LNCAP (cell line): Measurements from ENCODE around the gene SLC25A11.

Experiments
- TF ChIP-seq, protein P1 (sequence below): fragments of 450-650 bp; IDR thresholded peaks from 2 replicates; pipeline ENCODE4 v1.5.1; 2017; ENCODE audit warnings: mild to moderate bottlenecking

The SLC25A11 gene

DNA sequence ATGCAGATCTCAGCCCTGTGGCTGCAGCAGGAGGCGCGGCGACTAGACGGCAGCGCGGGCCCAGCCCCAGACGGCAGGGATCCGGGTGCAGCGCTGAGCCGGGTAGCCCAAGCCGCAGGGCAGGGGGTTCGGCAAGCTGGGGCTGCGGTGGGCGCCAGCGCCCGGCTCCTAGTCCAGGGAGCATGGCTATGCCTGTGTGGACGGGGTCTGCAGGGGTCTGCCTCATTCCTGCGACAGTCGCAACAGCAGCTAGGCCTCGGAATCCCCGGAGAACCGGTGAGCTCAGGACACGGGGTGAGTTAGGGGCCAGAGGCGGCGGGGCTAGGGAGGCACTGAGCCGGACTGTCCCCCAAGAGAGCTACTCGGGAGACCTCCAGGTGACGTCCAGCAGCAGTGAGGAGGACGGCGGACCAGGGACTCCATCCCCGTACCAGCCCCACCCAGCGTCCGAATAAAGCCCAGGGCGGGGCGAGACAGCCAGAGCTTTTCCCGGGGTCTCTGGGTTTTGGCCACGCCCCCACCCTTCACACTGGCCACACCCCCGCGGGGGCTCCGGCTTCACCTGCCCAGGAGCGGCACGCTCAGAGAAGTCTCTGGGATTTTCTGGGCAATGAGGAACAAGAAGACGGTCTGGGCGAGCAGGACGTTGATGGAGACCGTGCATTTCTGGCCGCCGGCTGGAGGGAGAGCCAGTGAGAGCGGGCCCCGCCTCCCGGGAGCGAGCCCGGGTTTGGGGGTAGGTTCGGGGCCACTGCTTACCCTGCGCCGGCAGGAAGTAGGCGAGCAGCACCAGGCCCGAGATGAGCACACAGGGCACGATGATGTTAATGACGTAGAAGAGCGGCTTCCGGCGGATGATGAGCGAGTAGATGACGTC is 39.4 kb downstream of the SLC25A11 start:
- TF ChIP-seq, protein P1, sequence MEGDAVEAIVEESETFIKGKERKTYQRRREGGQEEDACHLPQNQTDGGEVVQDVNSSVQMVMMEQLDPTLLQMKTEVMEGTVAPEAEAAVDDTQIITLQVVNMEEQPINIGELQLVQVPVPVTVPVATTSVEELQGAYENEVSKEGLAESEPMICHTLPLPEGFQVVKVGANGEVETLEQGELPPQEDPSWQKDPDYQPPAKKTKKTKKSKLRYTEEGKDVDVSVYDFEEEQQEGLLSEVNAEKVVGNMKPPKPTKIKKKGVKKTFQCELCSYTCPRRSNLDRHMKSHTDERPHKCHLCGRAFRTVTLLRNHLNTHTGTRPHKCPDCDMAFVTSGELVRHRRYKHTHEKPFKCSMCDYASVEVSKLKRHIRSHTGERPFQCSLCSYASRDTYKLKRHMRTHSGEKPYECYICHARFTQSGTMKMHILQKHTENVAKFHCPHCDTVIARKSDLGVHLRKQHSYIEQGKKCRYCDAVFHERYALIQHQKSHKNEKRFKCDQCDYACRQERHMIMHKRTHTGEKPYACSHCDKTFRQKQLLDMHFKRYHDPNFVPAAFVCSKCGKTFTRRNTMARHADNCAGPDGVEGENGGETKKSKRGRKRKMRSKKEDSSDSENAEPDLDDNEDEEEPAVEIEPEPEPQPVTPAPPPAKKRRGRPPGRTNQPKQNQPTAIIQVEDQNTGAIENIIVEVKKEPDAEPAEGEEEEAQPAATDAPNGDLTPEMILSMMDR = no peak

DNA sequence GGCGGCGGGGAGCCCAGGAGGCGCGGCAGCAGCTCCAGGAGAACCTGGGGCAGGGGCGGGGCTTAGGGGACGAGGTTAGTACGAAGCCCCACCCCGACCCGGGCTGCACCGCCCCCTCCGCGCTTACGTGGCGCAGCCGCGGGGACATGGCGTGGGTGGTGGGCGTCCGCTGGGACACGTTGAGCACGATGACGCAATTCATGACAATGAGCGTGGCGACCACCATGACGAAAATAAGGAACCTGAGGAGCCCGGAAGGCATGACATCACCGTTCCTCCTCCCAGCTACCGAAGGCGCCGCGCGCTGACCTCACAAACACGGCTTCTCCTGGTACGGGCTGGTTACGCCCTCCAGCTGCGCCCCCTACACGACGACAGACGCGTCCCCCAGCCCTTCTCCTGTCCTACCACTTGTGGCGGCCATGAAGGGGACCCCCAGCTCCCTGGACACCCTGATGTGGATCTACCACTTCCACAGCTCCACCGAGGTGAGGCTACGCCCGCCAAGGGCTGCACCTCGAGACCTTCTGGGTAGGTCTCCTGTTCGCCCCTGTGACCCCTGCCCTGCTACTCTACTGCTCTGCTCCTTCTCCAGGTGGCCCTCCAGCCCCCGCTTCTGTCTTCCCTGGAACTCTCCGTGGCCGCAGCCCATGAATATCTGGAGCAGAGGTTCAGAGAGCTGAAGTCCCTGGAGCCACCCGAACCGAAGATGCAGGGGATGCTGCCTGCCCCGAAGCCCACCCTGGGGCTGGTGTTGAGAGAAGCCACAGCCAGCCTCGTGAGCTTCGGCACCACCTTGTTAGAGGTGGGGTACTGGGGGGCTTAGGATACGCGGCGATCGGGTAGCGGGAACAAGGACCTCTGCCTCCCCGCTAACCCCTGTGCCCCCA is 40.3 kb downstream of the SLC25A11 start, which contains the start of gene C17orf107:
Gene C17orf107 (plus strand): TSS at position 196 of the 890 bp plus-strand sequence. CDS start 227 bp downstream, at position 423.
- TF ChIP-seq, protein P1 = no peak

DNA sequence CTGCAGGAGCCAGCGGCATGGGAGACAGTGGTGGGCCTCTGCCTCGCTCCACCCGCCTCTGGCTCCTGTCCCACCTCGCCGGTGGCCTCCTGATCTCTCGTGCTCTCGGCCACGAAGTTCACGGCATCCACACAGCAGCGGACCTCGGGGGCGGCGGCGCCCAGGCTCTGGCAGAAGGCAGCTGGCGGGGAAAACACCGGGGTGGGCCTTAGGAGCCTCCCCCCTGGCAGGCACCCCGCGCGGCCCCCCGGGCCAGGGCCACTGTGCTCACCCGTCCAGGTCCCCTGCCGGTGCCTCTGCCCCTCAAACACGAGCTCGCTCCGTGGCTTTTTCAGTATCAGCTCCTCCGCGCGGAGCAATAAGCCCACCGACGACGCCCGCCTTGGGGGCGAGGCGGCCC is 40.9 kb downstream of the SLC25A11 start:
- TF ChIP-seq, protein P1 = no peak

DNA sequence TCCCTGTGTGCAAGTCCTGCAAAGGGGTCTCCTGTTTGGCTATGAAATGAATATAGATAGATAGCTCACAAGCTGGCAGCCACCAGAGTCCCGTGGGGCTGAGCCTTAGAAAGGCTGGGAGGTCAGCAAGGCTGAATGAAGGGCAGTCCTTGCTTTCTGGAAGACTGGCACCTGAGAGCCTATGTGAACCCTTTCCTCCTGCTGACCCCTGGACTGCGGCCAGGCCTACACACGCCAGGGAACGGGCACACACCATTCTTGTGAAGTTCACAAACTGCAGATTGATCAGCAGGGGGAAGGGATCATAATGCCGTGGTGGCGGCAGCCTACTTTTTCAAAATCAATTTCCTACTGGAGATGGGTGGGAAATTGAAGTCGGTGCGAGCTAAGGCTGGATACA is 41.5 kb downstream of the SLC25A11 start:
- TF ChIP-seq, protein P1 = no peak

DNA sequence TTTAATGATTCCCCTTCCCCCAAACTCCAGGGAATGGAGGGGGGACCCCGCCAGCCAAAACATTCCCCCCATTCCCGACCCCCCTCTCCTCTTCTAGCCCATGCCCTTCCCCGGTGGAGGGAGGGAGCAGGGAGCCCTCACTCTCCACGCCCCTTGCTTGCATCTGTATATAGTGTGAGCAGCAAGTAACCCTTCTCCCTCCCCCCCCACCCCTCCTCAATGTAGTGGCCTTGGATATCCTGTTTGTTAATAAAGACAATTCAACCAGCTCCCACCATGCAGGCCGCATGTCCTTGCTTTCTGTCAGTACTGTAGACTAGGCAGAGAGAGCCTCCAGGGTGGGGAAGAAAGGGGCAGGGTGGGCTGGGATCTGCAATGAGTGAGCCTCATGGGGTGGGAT is 42.1 kb downstream of the SLC25A11 start:
- TF ChIP-seq, protein P1 = no peak

DNA sequence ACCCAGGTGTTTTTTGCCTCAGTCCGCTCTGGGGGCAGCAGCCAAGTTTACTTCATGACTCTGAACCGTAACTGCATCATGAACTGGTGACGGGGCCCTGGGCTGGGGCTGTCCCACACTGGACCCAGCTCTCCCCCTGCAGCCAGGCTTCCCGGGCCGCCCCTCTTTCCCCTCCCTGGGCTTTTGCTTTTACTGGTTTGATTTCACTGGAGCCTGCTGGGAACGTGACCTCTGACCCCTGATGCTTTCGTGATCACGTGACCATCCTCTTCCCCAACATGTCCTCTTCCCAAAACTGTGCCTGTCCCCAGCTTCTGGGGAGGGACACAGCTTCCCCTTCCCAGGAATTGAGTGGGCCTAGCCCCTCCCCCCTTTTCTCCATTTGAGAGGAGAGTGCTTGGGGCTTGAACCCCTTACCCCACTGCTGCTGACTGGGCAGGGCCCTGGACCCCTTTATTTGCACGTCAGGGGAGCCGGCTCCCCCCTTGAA is 42.6 kb downstream of the SLC25A11 start:
- TF ChIP-seq, protein P1 = no peak
